Endothelial cell (in vitro differentiated cells): ENCODE measurements around the gene TRIM63. TPM values are rescaled to one million over a fixed set of nuclear protein-coding genes. Genes with fewer than 3 reads are reported as not detected.
A peak's percentile ranks its signal among the peaks of the same experiment; 100 is the strongest.
"Not testable (repeated sequence)": the region's sequence is repeated elsewhere in the genome, so short reads cannot be mapped to it uniquely, and the experiment has no call there.

Experiments used
- DNase-seq: peaks from one replicate; pipeline ENCODE4 v3.0.0; 2021; ENCODE audit warnings: low spot score
- H3K27ac Mint-ChIP-seq: one replicate; pipeline ENCODE4 v1.8.0; 2021; ENCODE audit warnings: mixed read lengths, inconsistent platforms; ENCODE audit not compliant: unreplicated experiment
- H3K27me3 Mint-ChIP-seq: one replicate; pipeline ENCODE4 v1.8.0; 2021; ENCODE audit warnings: mild to moderate bottlenecking, moderate library complexity, mixed read lengths, inconsistent platforms; ENCODE audit not compliant: unreplicated experiment
- H3K36me3 Mint-ChIP-seq: one replicate; pipeline ENCODE4 v1.8.0; 2021; ENCODE audit warnings: mild to moderate bottlenecking, low read depth, mixed read lengths, inconsistent platforms; ENCODE audit not compliant: unreplicated experiment
- H3K4me1 Mint-ChIP-seq: one replicate; pipeline ENCODE4 v1.8.0; 2021; ENCODE audit warnings: mild to moderate bottlenecking, mixed read lengths, inconsistent platforms; ENCODE audit not compliant: unreplicated experiment
- H3K4me3 Mint-ChIP-seq: one replicate; pipeline ENCODE4 v1.8.0; 2021; ENCODE audit warnings: mild to moderate bottlenecking, mixed read lengths, inconsistent platforms; ENCODE audit not compliant: unreplicated experiment
- H3K9me3 Mint-ChIP-seq: one replicate; pipeline ENCODE4 v1.8.0; 2021; ENCODE audit warnings: mixed read lengths, inconsistent platforms; ENCODE audit not compliant: unreplicated experiment
- total RNA-seq: library from RNA; stranded (reverse); fragmentation: NEBNext Ultra II Directional; extraction: Animal tissue kit (Norgen Biotek cat#: 25700); gene quantifications from one replicate; pipeline ENCODE4 v1.2.1, GENCODE V29; 2021; ENCODE audit not compliant: unreplicated experiment
- TF ChIP-seq, protein P1 (sequence below): fragments of 200-600 bp; sonication (generic); IDR thresholded peaks from one replicate; pipeline ENCODE4 v1.5.0; 2021; ENCODE audit warnings: antibody characterized with exemption; ENCODE audit not compliant: unreplicated experiment

Gene TRIM63
- total RNA-seq, 1 donor from 2014 or later, result not detected

DNA sequence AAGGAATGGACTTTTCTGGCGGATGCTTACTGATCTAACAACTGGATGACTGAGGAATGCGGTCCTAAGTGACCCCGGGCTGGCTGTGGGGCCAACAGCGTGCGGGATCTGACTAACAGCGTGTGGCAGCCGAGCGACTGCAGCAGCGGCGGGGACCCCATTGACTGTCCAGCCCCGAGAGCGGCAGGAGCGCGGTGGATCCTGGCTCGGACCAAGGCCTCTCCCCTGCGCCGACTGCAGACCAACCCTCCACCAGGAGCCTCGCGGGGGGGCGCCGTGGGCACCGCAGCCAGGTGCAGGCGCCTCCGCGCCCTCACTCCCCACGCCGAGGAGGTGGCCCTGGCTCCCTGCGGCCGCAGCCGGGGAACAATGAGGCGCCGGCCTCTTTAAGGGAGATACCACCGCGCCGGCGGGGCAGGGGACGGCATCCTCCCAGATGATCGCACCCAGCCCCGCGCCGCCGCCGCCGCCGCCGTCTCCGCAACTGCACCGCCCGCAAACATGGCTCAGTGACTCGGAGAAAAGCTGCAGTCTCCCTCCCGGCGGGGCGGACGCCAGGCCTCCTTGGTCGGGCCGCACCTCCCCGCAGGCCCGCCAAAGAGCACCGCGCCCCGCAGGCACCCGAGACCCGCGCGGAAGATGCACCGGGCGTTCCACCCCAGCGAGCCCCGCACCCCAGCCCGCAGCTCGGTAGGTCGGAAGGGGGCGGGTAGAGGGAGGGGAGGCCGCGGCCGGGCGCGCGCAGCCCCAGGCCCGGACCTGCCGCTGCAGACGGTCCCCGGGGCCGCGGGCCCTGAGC lies 43.5 kb upstream of the TRIM63 start:
- TF ChIP-seq, protein P1, sequence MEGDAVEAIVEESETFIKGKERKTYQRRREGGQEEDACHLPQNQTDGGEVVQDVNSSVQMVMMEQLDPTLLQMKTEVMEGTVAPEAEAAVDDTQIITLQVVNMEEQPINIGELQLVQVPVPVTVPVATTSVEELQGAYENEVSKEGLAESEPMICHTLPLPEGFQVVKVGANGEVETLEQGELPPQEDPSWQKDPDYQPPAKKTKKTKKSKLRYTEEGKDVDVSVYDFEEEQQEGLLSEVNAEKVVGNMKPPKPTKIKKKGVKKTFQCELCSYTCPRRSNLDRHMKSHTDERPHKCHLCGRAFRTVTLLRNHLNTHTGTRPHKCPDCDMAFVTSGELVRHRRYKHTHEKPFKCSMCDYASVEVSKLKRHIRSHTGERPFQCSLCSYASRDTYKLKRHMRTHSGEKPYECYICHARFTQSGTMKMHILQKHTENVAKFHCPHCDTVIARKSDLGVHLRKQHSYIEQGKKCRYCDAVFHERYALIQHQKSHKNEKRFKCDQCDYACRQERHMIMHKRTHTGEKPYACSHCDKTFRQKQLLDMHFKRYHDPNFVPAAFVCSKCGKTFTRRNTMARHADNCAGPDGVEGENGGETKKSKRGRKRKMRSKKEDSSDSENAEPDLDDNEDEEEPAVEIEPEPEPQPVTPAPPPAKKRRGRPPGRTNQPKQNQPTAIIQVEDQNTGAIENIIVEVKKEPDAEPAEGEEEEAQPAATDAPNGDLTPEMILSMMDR, result no peak
- peaks cover 9% of the 10 kb centered on the region for H3K27me3 Mint-ChIP-seq
- peak overlapping the region; percentile 95 for H3K4me3 Mint-ChIP-seq
- peak; percentile 68 for DNase-seq
- H3K36me3 Mint-ChIP-seq, result peaks cover 6% of the 10 kb centered on the region
- no peaks in the 10 kb centered on the region for H3K9me3 Mint-ChIP-seq
- H3K27ac Mint-ChIP-seq, result peak overlapping the region; percentile 49
- H3K4me1 Mint-ChIP-seq, result peaks cover 9% of the 10 kb centered on the region

- Mint-ChIP-seq H3K4me3 (peak overlapping the region; percentile 95), H3K27me3 (peaks cover 9% of the 10 kb centered on the region), H3K9me3 (no peaks in the 10 kb centered on the region), H3K27ac (peak overlapping the region; percentile 57), H3K4me1 (peaks cover 11% of the 10 kb centered on the region), H3K36me3 (peaks cover 6% of the 10 kb centered on the region)
- DNase-seq, result no peak
- TF ChIP-seq, protein P1, result no peak
These were observed 42.1 kb upstream of the TRIM63 start for GRCh38 chr1:26109229-26110164.

DNA sequence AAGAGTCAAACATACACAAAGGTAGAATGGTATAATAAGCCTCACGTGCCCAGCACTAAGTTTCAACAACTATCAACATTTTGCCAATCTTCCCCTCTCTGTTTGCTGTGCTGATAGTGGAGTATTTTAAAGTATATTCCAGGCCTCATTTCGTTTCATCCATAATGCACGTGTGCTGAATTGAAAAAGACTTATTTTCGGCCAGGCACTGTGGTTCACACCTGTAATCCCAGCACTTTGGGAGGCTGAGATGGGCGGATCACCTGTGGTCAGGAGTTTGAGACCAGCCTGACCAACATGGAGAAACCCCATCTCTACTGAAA lies 37.8 kb upstream of the TRIM63 start:
- not testable (repeated sequence) for H3K36me3 Mint-ChIP-seq, H3K4me1 Mint-ChIP-seq, DNase-seq, H3K9me3 Mint-ChIP-seq, H3K27me3 Mint-ChIP-seq, H3K27ac Mint-ChIP-seq, H3K4me3 Mint-ChIP-seq
- TF ChIP-seq, protein P1, result peak; percentile 3

DNA sequence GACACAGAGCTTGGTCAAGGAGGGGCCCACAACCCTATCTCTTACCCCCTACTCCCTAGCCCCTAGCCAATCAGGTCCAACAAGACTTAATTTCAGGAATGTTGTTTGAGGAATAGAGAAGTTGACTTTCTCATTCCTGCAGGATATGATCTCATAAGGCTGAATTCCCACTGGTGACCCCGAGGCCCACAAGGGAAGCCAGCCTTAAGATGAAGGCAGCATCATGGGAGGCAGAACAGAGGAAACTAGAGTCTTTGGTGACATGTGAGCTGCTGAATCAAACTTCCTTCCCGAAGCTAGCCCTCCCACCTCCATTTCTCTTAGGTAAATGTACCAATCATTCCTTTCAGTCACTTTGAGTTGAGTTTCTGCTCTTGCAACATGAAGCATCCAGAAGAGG lies 35.1 kb upstream of the TRIM63 start:
- no peak overlapping the region for H3K27ac Mint-ChIP-seq
- peaks cover 2% of the 10 kb centered on the region for H3K4me1 Mint-ChIP-seq
- H3K9me3 Mint-ChIP-seq, result no peaks in the 10 kb centered on the region
- peaks cover 3% of the 10 kb centered on the region for H3K27me3 Mint-ChIP-seq
- no peak overlapping the region for H3K4me3 Mint-ChIP-seq
- H3K36me3 Mint-ChIP-seq, result no peaks in the 10 kb centered on the region
- DNase-seq, result no peak
- TF ChIP-seq, protein P1, result no peak
